ENCODE measurements around the gene PKNOX2. TPM values are rescaled to one million over a fixed set of nuclear protein-coding genes. Genes with fewer than 3 reads are reported as not detected.

The PKNOX2 gene
- total RNA-seq, 1 donor from 2014 or later = 39.9 TPM

GRCh38 chr11:125348141-125348651 lies 183.6 kb downstream of the PKNOX2 start:
- Mint-ChIP-seq H3K9me3 (ENCODE audit: low read depth) (no peaks in the 10 kb centered on the region), H3K4me3 (ENCODE audit: low read depth) (no peak overlapping the region), H3K36me3 (ENCODE audit: insufficient read depth) (peaks cover 5% of the 10 kb centered on the region), H3K27ac (no peak overlapping the region), H3K27me3 (peaks cover 3% of the 10 kb centered on the region), H3K4me1 (ENCODE audit: low read depth) (peaks cover 17% of the 10 kb centered on the region)
- DNase-seq (ENCODE audit: low spot score, unreplicated experiment) = no peak
- TF ChIP-seq CTCF (IDR thresholded peaks at IDR 0.05; ENCODE audit: unreplicated experiment) = no peak

GRCh38 chr11:125348674-125349309 lies 184.2 kb downstream of the PKNOX2 start:
- H3K4me3 Mint-ChIP-seq (ENCODE audit: low read depth) = no peak overlapping the region
- H3K4me1 Mint-ChIP-seq (ENCODE audit: low read depth) = peaks cover 11% of the 10 kb centered on the region
- peak; percentile 90 for TF ChIP-seq CTCF (IDR thresholded peaks at IDR 0.05; ENCODE audit: unreplicated experiment)
- H3K9me3 Mint-ChIP-seq (ENCODE audit: low read depth) = no peaks in the 10 kb centered on the region
- H3K36me3 Mint-ChIP-seq (ENCODE audit: insufficient read depth) = peaks cover 5% of the 10 kb centered on the region
- peaks cover 3% of the 10 kb centered on the region for H3K27me3 Mint-ChIP-seq
- H3K27ac Mint-ChIP-seq = peak overlapping the region; percentile 84
- peak; percentile 81 for DNase-seq (ENCODE audit: low spot score, unreplicated experiment)

GRCh38 chr11:125350206-125351032 lies 185.9 kb downstream of the PKNOX2 start:
- no peak overlapping the region for H3K4me3 Mint-ChIP-seq (ENCODE audit: low read depth)
- H3K9me3 Mint-ChIP-seq (ENCODE audit: low read depth) = no peaks in the 10 kb centered on the region
- no peak for DNase-seq (ENCODE audit: low spot score, unreplicated experiment)
- peaks cover 3% of the 10 kb centered on the region for H3K27me3 Mint-ChIP-seq
- no peak overlapping the region for H3K27ac Mint-ChIP-seq
- peaks cover 6% of the 10 kb centered on the region for H3K36me3 Mint-ChIP-seq (ENCODE audit: insufficient read depth)
- peaks cover 7% of the 10 kb centered on the region for H3K4me1 Mint-ChIP-seq (ENCODE audit: low read depth)
- no peak for TF ChIP-seq CTCF (IDR thresholded peaks at IDR 0.05; ENCODE audit: unreplicated experiment)

- Mint-ChIP-seq H3K27me3 (no peaks in the 10 kb centered on the region), H3K36me3 (ENCODE audit: insufficient read depth) (peaks cover 8% of the 10 kb centered on the region), H3K27ac (no peak overlapping the region), H3K4me1 (ENCODE audit: low read depth) (peaks cover 4% of the 10 kb centered on the region), H3K4me3 (ENCODE audit: low read depth) (no peak overlapping the region), H3K9me3 (ENCODE audit: low read depth) (no peaks in the 10 kb centered on the region)
- no peak for TF ChIP-seq CTCF (IDR thresholded peaks at IDR 0.05; ENCODE audit: unreplicated experiment)
- DNase-seq (ENCODE audit: low spot score, unreplicated experiment) = no peak
These were observed 186.7 kb downstream of the PKNOX2 start for GRCh38 chr11:125351033-125351867.

- DNase-seq (ENCODE audit: low spot score, unreplicated experiment) = no peak
- no peak overlapping the region for H3K27ac Mint-ChIP-seq
- H3K4me1 Mint-ChIP-seq (ENCODE audit: low read depth) = peaks cover 4% of the 10 kb centered on the region
- no peak for TF ChIP-seq CTCF (IDR thresholded peaks at IDR 0.05; ENCODE audit: unreplicated experiment)
- H3K36me3 Mint-ChIP-seq (ENCODE audit: insufficient read depth) = peaks cover 8% of the 10 kb centered on the region
- H3K9me3 Mint-ChIP-seq (ENCODE audit: low read depth) = no peaks in the 10 kb centered on the region
- no peak overlapping the region for H3K4me3 Mint-ChIP-seq (ENCODE audit: low read depth)
- no peaks in the 10 kb centered on the region for H3K27me3 Mint-ChIP-seq
These were observed 187.3 kb downstream of the PKNOX2 start for GRCh38 chr11:125351868-125352250.

All from progenitor cell of endocrine pancreas (in vitro differentiated cells).